HG02678 (cell line): ENCODE results near the gene CLPTM1.
"Not testable (repeated sequence)": the region's sequence is repeated elsewhere in the genome, so short reads cannot be mapped to it uniquely, and the experiment has no call there.

Experiments used
- ATAC-seq: cut with Tn5 transposase; IDR thresholded peaks from one replicate; pipeline ENCODE4 v1.9.1; 2021; ENCODE audit warnings: mild to moderate bottlenecking, moderate library complexity; ENCODE audit not compliant: unreplicated experiment

Gene CLPTM1

GRCh38 chr19:44954649-44955504 is at the start of gene CLPTM1:
Gene CLPTM1 (plus strand): TSS chr19:44955380. CDS start chr19:44955396, 16 bp downstream.
- ATAC-seq: peak; percentile 87

GRCh38 chr19:44905437-44906160 is 49.6 kb upstream of the CLPTM1 start, which contains the start of gene APOE:
Gene APOE (plus strand): TSS chr19:44905796. CDS start chr19:44906625, 829 bp downstream.
- ATAC-seq: no peak

- no peak for ATAC-seq
Measured at GRCh38 chr19:44907613-44908012, 47.6 kb upstream of the CLPTM1 start.

- no peak for ATAC-seq
Measured at GRCh38 chr19:44908074-44908835, 46.9 kb upstream of the CLPTM1 start.

GRCh38 chr19:44908836-44909261 is 46.3 kb upstream of the CLPTM1 start:
- ATAC-seq: no peak

- ATAC-seq: no peak
Measured at GRCh38 chr19:44909775-44910174, 45.4 kb upstream of the CLPTM1 start.

GRCh38 chr19:44911896-44912295 is 43.3 kb upstream of the CLPTM1 start:
- ATAC-seq: not testable (repeated sequence)

- ATAC-seq: no peak
Measured at GRCh38 chr19:44912854-44913253, 42.3 kb upstream of the CLPTM1 start.

- ATAC-seq: not testable (repeated sequence)
Measured at GRCh38 chr19:44913512-44914432, 41.4 kb upstream of the CLPTM1 start.

- peak; percentile 93 for ATAC-seq
Measured at GRCh38 chr19:44914433-44915206, 40.6 kb upstream of the CLPTM1 start, which contains the start of gene APOC1. Gene APOC1 (plus strand): TSS chr19:44914608. CDS start chr19:44914892, 284 bp downstream.

GRCh38 chr19:44924243-44924725 is 30.9 kb upstream of the CLPTM1 start:
- no peak for ATAC-seq

GRCh38 chr19:44925114-44925891 is 29.9 kb upstream of the CLPTM1 start:
- ATAC-seq: no peak

- not testable (repeated sequence) for ATAC-seq
Measured at GRCh38 chr19:44926245-44927077, 28.7 kb upstream of the CLPTM1 start.

- ATAC-seq: no peak
Measured at GRCh38 chr19:44927746-44928145, 27.4 kb upstream of the CLPTM1 start.

- no peak for ATAC-seq
Measured at GRCh38 chr19:44930088-44930487, 25.1 kb upstream of the CLPTM1 start.

GRCh38 chr19:44931541-44931940 is 23.6 kb upstream of the CLPTM1 start:
- ATAC-seq: no peak

GRCh38 chr19:44939668-44940067 is 15.5 kb upstream of the CLPTM1 start:
- ATAC-seq: no peak
